Measurements from ENCODE around the gene ZIC2.

Gene ZIC2

GRCh38 chr13:99985886-99986527, 4.4 kb downstream of the ZIC2 start:
- peak; percentile 58 for DNase-seq (ENCODE audit: low read depth, low spot score)

GRCh38 chr13:99986741-99987140, 5.2 kb downstream of the ZIC2 start:
- peak; percentile 58 for DNase-seq (ENCODE audit: low read depth, low spot score)

GRCh38 chr13:99987154-99988019, 5.8 kb downstream of the ZIC2 start:
- DNase-seq (ENCODE audit: low read depth, low spot score): no peak

GRCh38 chr13:99988529-99989275, 7.1 kb downstream of the ZIC2 start:
- DNase-seq (ENCODE audit: low read depth, low spot score): no peak

GRCh38 chr13:99989276-99990125, 7.9 kb downstream of the ZIC2 start:
- no peak for DNase-seq (ENCODE audit: low read depth, low spot score)

GRCh38 chr13:99990126-99990977, 8.8 kb downstream of the ZIC2 start:
- no peak for DNase-seq (ENCODE audit: low read depth, low spot score)

GRCh38 chr13:99991013-99991827, 9.6 kb downstream of the ZIC2 start:
- no peak for DNase-seq (ENCODE audit: low read depth, low spot score)

- DNase-seq (ENCODE audit: low read depth, low spot score): peak; percentile 63
Measured at GRCh38 chr13:99991828-99992775, 10.5 kb downstream of the ZIC2 start.

GRCh38 chr13:99992949-99993351, 11.4 kb downstream of the ZIC2 start:
- peak; percentile 60 for DNase-seq (ENCODE audit: low read depth, low spot score)

- no peak for DNase-seq (ENCODE audit: low read depth, low spot score)
Measured at GRCh38 chr13:99993660-99994637, 12.4 kb downstream of the ZIC2 start.

- DNase-seq (ENCODE audit: low read depth, low spot score): no peak
Measured at GRCh38 chr13:99994638-99995020, 13.0 kb downstream of the ZIC2 start.

- DNase-seq (ENCODE audit: low read depth, low spot score): no peak
Measured at GRCh38 chr13:99995104-99995588, 13.6 kb downstream of the ZIC2 start.

GRCh38 chr13:99995589-99996380, 14.2 kb downstream of the ZIC2 start:
- peak; percentile 59 for DNase-seq (ENCODE audit: low read depth, low spot score)

GRCh38 chr13:99996381-99996973, 14.9 kb downstream of the ZIC2 start:
- DNase-seq (ENCODE audit: low read depth, low spot score): no peak

GRCh38 chr13:99997702-99998214, 16.2 kb downstream of the ZIC2 start:
- no peak for DNase-seq (ENCODE audit: low read depth, low spot score)

- no peak for DNase-seq (ENCODE audit: low read depth, low spot score)
Measured at GRCh38 chr13:99998261-99998660, 16.7 kb downstream of the ZIC2 start.
